IMR-90 (cell line): Measurements from ENCODE around the gene RAD23B.

Experiments
- BHLHE40 ChIP-seq: fragments of 150-350 bp; IDR thresholded peaks from 2 replicates; pipeline ENCODE4 v1.6.1; 2016; ENCODE audit warnings: mild to moderate bottlenecking, low read depth, low read length
- MXI1 ChIP-seq: IDR thresholded peaks from 2 replicates; pipeline ENCODE4 v1.6.1; 2012; ENCODE audit warnings: low read depth, mild to moderate bottlenecking, low read length, moderate library complexity, borderline replicate concordance
- POLR2A ChIP-seq: IDR thresholded peaks from 2 replicates; pipeline ENCODE4 v1.6.1; 2012; ENCODE audit warnings: mild to moderate bottlenecking, low read depth, low read length
- TF ChIP-seq, protein P1 (sequence below): conservative IDR thresholded peaks from 2 replicates; pipeline ENCODE4 v1.5.1; 2012; ENCODE audit warnings: mild to moderate bottlenecking, low read depth, low read length, improper control_type of control experiment

GRCh38 chr9:107248714-107249113, 34.4 kb upstream of the RAD23B start:
- TF ChIP-seq, protein P1, sequence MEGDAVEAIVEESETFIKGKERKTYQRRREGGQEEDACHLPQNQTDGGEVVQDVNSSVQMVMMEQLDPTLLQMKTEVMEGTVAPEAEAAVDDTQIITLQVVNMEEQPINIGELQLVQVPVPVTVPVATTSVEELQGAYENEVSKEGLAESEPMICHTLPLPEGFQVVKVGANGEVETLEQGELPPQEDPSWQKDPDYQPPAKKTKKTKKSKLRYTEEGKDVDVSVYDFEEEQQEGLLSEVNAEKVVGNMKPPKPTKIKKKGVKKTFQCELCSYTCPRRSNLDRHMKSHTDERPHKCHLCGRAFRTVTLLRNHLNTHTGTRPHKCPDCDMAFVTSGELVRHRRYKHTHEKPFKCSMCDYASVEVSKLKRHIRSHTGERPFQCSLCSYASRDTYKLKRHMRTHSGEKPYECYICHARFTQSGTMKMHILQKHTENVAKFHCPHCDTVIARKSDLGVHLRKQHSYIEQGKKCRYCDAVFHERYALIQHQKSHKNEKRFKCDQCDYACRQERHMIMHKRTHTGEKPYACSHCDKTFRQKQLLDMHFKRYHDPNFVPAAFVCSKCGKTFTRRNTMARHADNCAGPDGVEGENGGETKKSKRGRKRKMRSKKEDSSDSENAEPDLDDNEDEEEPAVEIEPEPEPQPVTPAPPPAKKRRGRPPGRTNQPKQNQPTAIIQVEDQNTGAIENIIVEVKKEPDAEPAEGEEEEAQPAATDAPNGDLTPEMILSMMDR = no peak
- no peak for TF ChIP-seq MXI1
- TF ChIP-seq BHLHE40 = no peak
- no peak for TF ChIP-seq POLR2A
